Trophoblast cell (in vitro differentiated cells and primary cell): ENCODE measurements around the gene PPIF.

ENCODE experiments used
- DNase-seq, 2 donors: peaks; one replicate each; pipeline ENCODE4 v3.0.0-alpha.2; 2016
- H2AFZ ChIP-seq: 2 replicates; pipeline ENCODE4 v1.6.1; 2013; ENCODE audit warnings: low read length, moderate library complexity, mild to moderate bottlenecking; ENCODE audit not compliant: insufficient read depth, poor library complexity
- H2AK5ac ChIP-seq: 2 replicates; pipeline ENCODE4 v1.6.1; 2013; ENCODE audit warnings: mild to moderate bottlenecking, low read length
- H2BK120ac ChIP-seq: 2 replicates; pipeline ENCODE4 v1.6.1; 2013; ENCODE audit warnings: low read length, mild to moderate bottlenecking, moderate library complexity; ENCODE audit not compliant: insufficient read depth, poor library complexity
- H2BK12ac ChIP-seq: 2 replicates; pipeline ENCODE4 v1.6.1; 2013; ENCODE audit warnings: mild to moderate bottlenecking, low read length, moderate library complexity
- H2BK5ac ChIP-seq: 2 replicates; pipeline ENCODE4 v1.6.1; 2013; ENCODE audit warnings: low read length, low read depth, moderate library complexity, mild to moderate bottlenecking; ENCODE audit not compliant: poor library complexity
- H3K14ac ChIP-seq: 2 replicates; pipeline ENCODE4 v1.6.1; 2013; ENCODE audit warnings: mild to moderate bottlenecking, low read length
- H3K18ac ChIP-seq: 2 replicates; pipeline ENCODE4 v1.6.1; 2013; ENCODE audit warnings: mild to moderate bottlenecking, low read length
- H3K23ac ChIP-seq: 2 replicates; pipeline ENCODE4 v1.6.1; 2013; ENCODE audit warnings: low read length
- H3K27ac ChIP-seq: 2 replicates; pipeline ENCODE4 v1.5.1; 2013; ENCODE audit warnings: low read depth, mild to moderate bottlenecking, inconsistent platforms, low read length, moderate library complexity
- H3K27me3 ChIP-seq: 2 replicates; pipeline ENCODE4 v1.6.1; 2013; ENCODE audit warnings: inconsistent platforms, mild to moderate bottlenecking, low read length, moderate library complexity; ENCODE audit not compliant: insufficient read depth
- H3K36me3 ChIP-seq, 2 experiments: 1 replicate in 1 of 2; 2 replicates in 1 of 2; pipeline ENCODE4 v1.6.1; 2013; ENCODE audit warnings: low read length in 2 of 2, mild to moderate bottlenecking in 2 of 2, moderate library complexity in 1 of 2; ENCODE audit not compliant: insufficient read depth in 2 of 2, control insufficient read depth in 1 of 2
- H3K4ac ChIP-seq: 2 replicates; pipeline ENCODE4 v1.6.1; 2013; ENCODE audit warnings: low read depth, mild to moderate bottlenecking, low read length, moderate library complexity
- H3K4me1 ChIP-seq, 2 experiments: 1 replicate in 1 of 2; 2 replicates in 1 of 2; pipeline ENCODE4 v1.6.1; 2013; ENCODE audit warnings: low read length in 2 of 2, mild to moderate bottlenecking in 2 of 2, moderate library complexity in 1 of 2; ENCODE audit not compliant: insufficient read depth in 2 of 2, control insufficient read depth in 1 of 2
- H3K4me2 ChIP-seq: 2 replicates; pipeline ENCODE4 v1.6.1; 2013; ENCODE audit warnings: inconsistent platforms, mild to moderate bottlenecking, low read length, moderate library complexity
- H3K4me3 ChIP-seq: 2 replicates; pipeline ENCODE4 v1.5.1; 2013; ENCODE audit warnings: mild to moderate bottlenecking, low read depth, low read length, inconsistent platforms
- H3K79me1 ChIP-seq: one replicate; pipeline ENCODE4 v1.6.1; 2013; ENCODE audit warnings: low read length
- H3K79me2 ChIP-seq: 2 replicates; pipeline ENCODE4 v1.6.1; 2013; ENCODE audit warnings: low read length, mild to moderate bottlenecking; ENCODE audit not compliant: control insufficient read depth, insufficient read depth, poor library complexity
- H3K9ac ChIP-seq: 2 replicates; pipeline ENCODE4 v1.6.1; 2013; ENCODE audit warnings: mild to moderate bottlenecking, low read length
- H3K9me3 ChIP-seq: 2 replicates; pipeline ENCODE4 v1.6.1; 2013; ENCODE audit warnings: low read depth, mild to moderate bottlenecking, control low read depth, inconsistent platforms, low read length; ENCODE audit not compliant: insufficient read depth
- H4K12ac ChIP-seq: 2 replicates; pipeline ENCODE4 v1.6.1; 2013; ENCODE audit warnings: low read depth, mild to moderate bottlenecking, low read length, moderate library complexity
- H4K8ac ChIP-seq: 2 replicates; pipeline ENCODE4 v1.6.1; 2013; ENCODE audit warnings: low read depth, mild to moderate bottlenecking, low read length, moderate library complexity
- H4K91ac ChIP-seq: one replicate; pipeline ENCODE4 v1.6.1; 2013; ENCODE audit warnings: low read depth, mild to moderate bottlenecking, low read length, moderate library complexity
- WGBS: extraction: QIAGEN DNeasy Blood & Tissue Kit; methylation state at CpG from one replicate; pipeline ENCODE4 v1.1.7; 2013; ENCODE audit warnings: missing lambda C conversion rate; ENCODE audit not compliant: insufficient read length, insufficient coverage; ENCODE audit errors: extremely low coverage; 5-methylcytosine and 5-hydroxymethylcytosine counted together

PPIF gene

GRCh38 chr10:79301754-79302530, 45.3 kb upstream of the PPIF start:
- H3K9me3 ChIP-seq, result no peaks in the 10 kb centered on the region
- H3K4me2 ChIP-seq, result no peak overlapping the region
- no peak overlapping the region for H3K18ac ChIP-seq
- H3K79me1 ChIP-seq, result no peaks in the 10 kb centered on the region
- H3K36me3 ChIP-seq, result peaks cover 91 to 93% of the 10 kb centered on the region in 2 experiments
- DNase-seq, result no peak
- no peaks in the 10 kb centered on the region for H3K79me2 ChIP-seq
- no peak overlapping the region for H3K4me3 ChIP-seq
- H3K23ac ChIP-seq, result no peak overlapping the region
- no peak overlapping the region for H3K9ac ChIP-seq
- no peak overlapping the region for H3K14ac ChIP-seq
- no peak overlapping the region for H3K4ac ChIP-seq
- H4K12ac ChIP-seq, result no peak overlapping the region
- no peak overlapping the region for H3K27ac ChIP-seq
- peaks cover 6 to 15% of the 10 kb centered on the region in 2 experiments for H3K4me1 ChIP-seq
- H4K8ac ChIP-seq, result no peak overlapping the region
- H4K91ac ChIP-seq, result no peak overlapping the region
- H2BK5ac ChIP-seq, result no peak overlapping the region
- no peak overlapping the region for H2BK120ac ChIP-seq
- no peak overlapping the region for H2AK5ac ChIP-seq
- no peak overlapping the region for H2BK12ac ChIP-seq
- H3K27me3 ChIP-seq, result no peaks in the 10 kb centered on the region
- no CpG with 5 or more reads among the region's 19 CpGs for WGBS
- H2AFZ ChIP-seq, result no peak overlapping the region

- no CpG with 5 or more reads among the region's 25 CpGs for WGBS
- Histone ChIP-seq H4K8ac (no peak overlapping the region), H3K9ac (no peak overlapping the region), H2BK12ac (no peak overlapping the region), H3K27me3 (no peaks in the 10 kb centered on the region), H3K14ac (no peak overlapping the region), H2AFZ (no peak overlapping the region), H3K79me2 (no peaks in the 10 kb centered on the region), H3K9me3 (no peaks in the 10 kb centered on the region), H3K4me1 (peaks cover 0 to 8% of the 10 kb centered on the region in 2 experiments), H3K4me2 (no peak overlapping the region), H4K91ac (no peak overlapping the region), H4K12ac (no peak overlapping the region), H3K36me3 (peaks cover 95% of the 10 kb centered on the region in 2 experiments), H3K4ac (no peak overlapping the region), H2BK120ac (no peak overlapping the region), H3K23ac (no peak overlapping the region), H3K79me1 (no peaks in the 10 kb centered on the region), H2BK5ac (no peak overlapping the region), H2AK5ac (no peak overlapping the region), H3K4me3 (no peak overlapping the region), H3K27ac (no peak overlapping the region), H3K18ac (no peak overlapping the region)
- no peak for DNase-seq
These were observed 43.4 kb upstream of the PPIF start for GRCh38 chr10:79303631-79304478.

- H3K9ac ChIP-seq, result no peak overlapping the region
- H2BK12ac ChIP-seq, result no peak overlapping the region
- no peaks in the 10 kb centered on the region for H3K79me2 ChIP-seq
- no peak overlapping the region for H3K4me2 ChIP-seq
- H2BK120ac ChIP-seq, result no peak overlapping the region
- no peaks in the 10 kb centered on the region for H3K9me3 ChIP-seq
- no peak overlapping the region for H2BK5ac ChIP-seq
- H3K4ac ChIP-seq, result no peak overlapping the region
- no peak overlapping the region for H2AFZ ChIP-seq
- no peak for DNase-seq
- H3K14ac ChIP-seq, result no peak overlapping the region
- H3K36me3 ChIP-seq, result peaks cover 95% of the 10 kb centered on the region in 2 experiments
- no peak overlapping the region for H4K12ac ChIP-seq
- WGBS, result no CpG with 5 or more reads among the region's 6 CpGs
- H4K8ac ChIP-seq, result no peak overlapping the region
- H3K18ac ChIP-seq, result no peak overlapping the region
- no peak overlapping the region for H3K27ac ChIP-seq
- no peaks in the 10 kb centered on the region for H3K79me1 ChIP-seq
- no peaks in the 10 kb centered on the region for H3K27me3 ChIP-seq
- H4K91ac ChIP-seq, result no peak overlapping the region
- no peak overlapping the region for H2AK5ac ChIP-seq
- peaks cover 0 to 4% of the 10 kb centered on the region in 2 experiments for H3K4me1 ChIP-seq
- no peak overlapping the region for H3K23ac ChIP-seq
- no peak overlapping the region for H3K4me3 ChIP-seq
These were observed 42.7 kb upstream of the PPIF start for GRCh38 chr10:79304479-79305087.

- Histone ChIP-seq H4K12ac (no peak overlapping the region), H4K8ac (no peak overlapping the region), H3K4me3 (no peak overlapping the region), H2AK5ac (no peak overlapping the region), H3K27me3 (no peaks in the 10 kb centered on the region), H3K79me2 (no peaks in the 10 kb centered on the region), H3K18ac (no peak overlapping the region), H3K9me3 (no peaks in the 10 kb centered on the region), H3K4me1 (no peaks in the 10 kb centered on the region), H3K23ac (no peak overlapping the region), H4K91ac (no peak overlapping the region), H2AFZ (no peak overlapping the region), H3K79me1 (no peaks in the 10 kb centered on the region), H2BK12ac (no peak overlapping the region), H2BK120ac (no peak overlapping the region), H3K27ac (no peak overlapping the region), H3K14ac (no peak overlapping the region), H2BK5ac (no peak overlapping the region), H3K36me3 (peaks cover 95% of the 10 kb centered on the region in 2 experiments), H3K9ac (no peak overlapping the region), H3K4ac (no peak overlapping the region), H3K4me2 (no peak overlapping the region)
- DNase-seq, result no peak
- no CpG with 5 or more reads among the region's 8 CpGs for WGBS
These were observed 41.8 kb upstream of the PPIF start for GRCh38 chr10:79305515-79305914.
